HG02943 (cell line): ENCODE results near the gene ZSCAN10.
"Not testable (repeated sequence)": the region's sequence is repeated elsewhere in the genome, so short reads cannot be mapped to it uniquely, and the experiment has no call there.

Source experiments
- ATAC-seq: cut with Tn5 transposase; IDR thresholded peaks from one replicate; pipeline ENCODE4 v1.9.1; 2021; ENCODE audit warnings: mild to moderate bottlenecking, low read depth, moderate library complexity; ENCODE audit not compliant: unreplicated experiment

Gene ZSCAN10

GRCh38 chr16:3086596-3087242 lies 12.4 kb downstream of the ZSCAN10 start:
- ATAC-seq: no peak

GRCh38 chr16:3085868-3086595 lies 13.1 kb downstream of the ZSCAN10 start:
- no peak for ATAC-seq

- no peak for ATAC-seq
Observed at GRCh38 chr16:3084969-3085670, 14.0 kb downstream of the ZSCAN10 start.

GRCh38 chr16:3084491-3084890 lies 14.6 kb downstream of the ZSCAN10 start:
- ATAC-seq: no peak

- not testable (repeated sequence) for ATAC-seq
Observed at GRCh38 chr16:3083408-3083807, 15.7 kb downstream of the ZSCAN10 start.

GRCh38 chr16:3081957-3082356 lies 17.1 kb downstream of the ZSCAN10 start:
- not testable (repeated sequence) for ATAC-seq

GRCh38 chr16:3080024-3080423 lies 19.1 kb downstream of the ZSCAN10 start:
- ATAC-seq: no peak

- no peak for ATAC-seq
Observed at GRCh38 chr16:3076577-3076976, 22.5 kb downstream of the ZSCAN10 start.

- not testable (repeated sequence) for ATAC-seq
Observed at GRCh38 chr16:3075946-3076345, 23.1 kb downstream of the ZSCAN10 start.

GRCh38 chr16:3075523-3075915 lies 23.6 kb downstream of the ZSCAN10 start:
- ATAC-seq: no peak

- no peak for ATAC-seq
Observed at GRCh38 chr16:3074860-3075522, 24.1 kb downstream of the ZSCAN10 start.

GRCh38 chr16:3073448-3073847 lies 25.6 kb downstream of the ZSCAN10 start:
- ATAC-seq: no peak

GRCh38 chr16:3072576-3073263 lies 26.4 kb downstream of the ZSCAN10 start:
- not testable (repeated sequence) for ATAC-seq

- not testable (repeated sequence) for ATAC-seq
Observed at GRCh38 chr16:3072148-3072547, 26.9 kb downstream of the ZSCAN10 start.

- no peak for ATAC-seq
Observed at GRCh38 chr16:3071655-3072054, 27.4 kb downstream of the ZSCAN10 start.

GRCh38 chr16:3070608-3071111 lies 28.4 kb downstream of the ZSCAN10 start:
- ATAC-seq: no peak

GRCh38 chr16:3069146-3069545 lies 29.9 kb downstream of the ZSCAN10 start:
- ATAC-seq: not testable (repeated sequence)

GRCh38 chr16:3068487-3068886 lies 30.6 kb downstream of the ZSCAN10 start:
- no peak for ATAC-seq

GRCh38 chr16:3066440-3066748 lies 32.7 kb downstream of the ZSCAN10 start:
- no peak for ATAC-seq

- no peak for ATAC-seq
Observed at GRCh38 chr16:3065742-3066439, 33.2 kb downstream of the ZSCAN10 start.
